GM12873 (cell line): ENCODE results near the gene FTSJ3.

Experiments
- TF ChIP-seq, protein P1 (sequence below): IDR thresholded peaks from 2 replicates; pipeline ENCODE4 v1.5.1; 2012; ENCODE audit warnings: low read depth, mild to moderate bottlenecking, moderate library complexity, low read length, control low read depth; ENCODE audit not compliant: insufficient read depth; ENCODE audit errors: missing control alignments

The FTSJ3 gene

DNA sequence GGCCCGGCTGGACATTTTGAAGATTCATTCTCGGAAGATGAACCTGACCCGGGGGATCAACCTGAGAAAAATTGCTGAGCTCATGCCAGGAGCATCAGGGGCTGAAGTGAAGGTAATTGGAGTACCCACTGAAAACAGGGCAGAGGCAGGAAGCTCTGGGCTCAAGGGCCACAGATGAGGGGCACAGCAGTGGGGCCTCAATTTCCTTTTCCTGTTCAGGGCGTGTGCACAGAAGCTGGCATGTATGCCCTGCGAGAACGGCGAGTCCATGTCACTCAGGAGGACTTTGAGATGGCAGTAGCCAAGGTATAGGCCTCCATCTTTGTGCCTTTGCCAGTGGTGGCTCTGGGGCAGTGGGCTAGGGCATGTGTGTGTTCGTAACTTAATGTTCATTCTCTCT is 4.0 kb upstream of the FTSJ3 start:
- TF ChIP-seq, protein P1, sequence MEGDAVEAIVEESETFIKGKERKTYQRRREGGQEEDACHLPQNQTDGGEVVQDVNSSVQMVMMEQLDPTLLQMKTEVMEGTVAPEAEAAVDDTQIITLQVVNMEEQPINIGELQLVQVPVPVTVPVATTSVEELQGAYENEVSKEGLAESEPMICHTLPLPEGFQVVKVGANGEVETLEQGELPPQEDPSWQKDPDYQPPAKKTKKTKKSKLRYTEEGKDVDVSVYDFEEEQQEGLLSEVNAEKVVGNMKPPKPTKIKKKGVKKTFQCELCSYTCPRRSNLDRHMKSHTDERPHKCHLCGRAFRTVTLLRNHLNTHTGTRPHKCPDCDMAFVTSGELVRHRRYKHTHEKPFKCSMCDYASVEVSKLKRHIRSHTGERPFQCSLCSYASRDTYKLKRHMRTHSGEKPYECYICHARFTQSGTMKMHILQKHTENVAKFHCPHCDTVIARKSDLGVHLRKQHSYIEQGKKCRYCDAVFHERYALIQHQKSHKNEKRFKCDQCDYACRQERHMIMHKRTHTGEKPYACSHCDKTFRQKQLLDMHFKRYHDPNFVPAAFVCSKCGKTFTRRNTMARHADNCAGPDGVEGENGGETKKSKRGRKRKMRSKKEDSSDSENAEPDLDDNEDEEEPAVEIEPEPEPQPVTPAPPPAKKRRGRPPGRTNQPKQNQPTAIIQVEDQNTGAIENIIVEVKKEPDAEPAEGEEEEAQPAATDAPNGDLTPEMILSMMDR: no peak

DNA sequence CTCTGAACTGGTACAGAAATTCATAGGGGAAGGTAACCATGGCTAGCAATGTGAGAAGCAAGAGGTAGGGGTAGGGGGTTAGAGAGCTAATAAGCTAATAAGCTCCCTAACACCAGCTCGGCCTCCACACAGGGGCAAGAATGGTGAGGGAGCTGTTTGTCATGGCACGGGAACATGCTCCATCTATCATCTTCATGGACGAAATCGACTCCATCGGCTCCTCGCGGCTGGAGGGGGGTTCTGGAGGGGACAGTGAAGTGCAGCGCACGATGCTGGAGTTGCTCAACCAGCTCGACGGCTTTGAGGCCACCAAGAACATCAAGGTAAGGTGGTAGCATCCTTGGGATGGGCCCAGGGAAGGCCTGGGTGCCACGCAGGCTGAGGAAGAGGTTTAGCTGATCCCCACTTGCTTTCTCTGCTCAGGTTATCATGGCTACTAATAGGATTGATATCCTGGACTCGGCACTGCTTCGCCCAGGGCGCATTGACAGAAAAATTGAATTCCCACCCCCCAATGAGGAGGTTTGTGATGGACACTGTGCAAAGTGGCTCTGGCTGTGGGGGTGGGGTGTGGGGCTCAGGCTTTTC is 3.5 kb upstream of the FTSJ3 start:
- TF ChIP-seq, protein P1: no peak

DNA sequence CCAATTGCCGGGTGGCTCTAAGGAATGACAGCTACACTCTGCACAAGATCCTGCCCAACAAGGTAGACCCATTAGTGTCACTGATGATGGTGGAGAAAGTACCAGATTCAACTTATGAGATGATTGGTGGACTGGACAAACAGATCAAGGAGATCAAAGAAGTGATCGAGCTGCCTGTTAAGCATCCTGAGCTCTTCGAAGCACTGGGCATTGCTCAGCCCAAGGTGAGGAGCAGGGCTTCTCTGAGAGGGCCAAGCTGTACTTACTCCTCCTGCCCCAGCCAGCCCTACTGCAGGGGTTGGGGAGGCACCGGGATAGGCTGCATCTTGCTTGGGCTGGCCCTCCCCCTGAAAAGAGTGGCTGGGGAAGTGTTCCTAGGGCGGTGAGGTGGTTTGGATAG is 2.8 kb upstream of the FTSJ3 start:
- TF ChIP-seq, protein P1: no peak

DNA sequence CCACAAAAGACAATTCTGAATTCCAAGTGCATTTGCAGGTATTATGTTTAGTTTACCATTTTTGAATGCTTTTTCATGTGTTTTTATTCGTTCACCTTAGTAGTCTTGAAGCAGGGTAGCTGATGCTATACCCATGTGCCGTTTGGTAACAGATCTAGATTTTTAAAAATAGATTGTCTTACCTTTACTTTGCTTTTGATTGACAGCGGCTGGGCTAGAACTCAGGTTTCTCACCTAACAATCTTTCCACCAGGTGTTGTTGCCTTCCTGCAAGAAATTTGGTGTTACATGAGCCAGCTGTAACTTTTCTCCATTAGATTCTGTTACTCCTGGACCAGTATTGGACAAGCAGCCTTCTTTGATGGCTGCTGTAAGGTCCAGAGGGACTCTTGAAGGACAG is 1.5 kb upstream of the FTSJ3 start:
- TF ChIP-seq, protein P1: no peak

DNA sequence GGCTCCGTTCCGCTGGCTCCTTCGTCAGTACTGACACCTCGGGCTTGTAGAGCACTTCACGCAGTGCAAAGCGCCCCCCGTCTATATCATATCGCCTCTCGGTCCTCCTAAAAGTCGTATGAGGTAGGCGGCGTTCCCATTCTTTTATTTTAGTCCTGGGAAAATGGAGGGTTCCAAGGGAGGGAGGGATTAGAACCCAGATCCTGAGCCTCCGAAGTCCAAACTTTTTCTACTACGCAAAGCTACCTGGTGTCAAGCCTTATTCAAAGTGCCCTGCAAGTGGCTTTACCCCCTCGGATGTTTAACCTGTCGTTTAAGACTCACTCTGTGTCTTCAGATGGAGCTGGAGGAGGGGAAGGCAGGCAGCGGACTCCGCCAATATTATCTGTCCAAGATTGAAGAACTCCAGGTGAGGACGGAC is 348 bp upstream of the FTSJ3 start:
- TF ChIP-seq, protein P1: no peak

DNA sequence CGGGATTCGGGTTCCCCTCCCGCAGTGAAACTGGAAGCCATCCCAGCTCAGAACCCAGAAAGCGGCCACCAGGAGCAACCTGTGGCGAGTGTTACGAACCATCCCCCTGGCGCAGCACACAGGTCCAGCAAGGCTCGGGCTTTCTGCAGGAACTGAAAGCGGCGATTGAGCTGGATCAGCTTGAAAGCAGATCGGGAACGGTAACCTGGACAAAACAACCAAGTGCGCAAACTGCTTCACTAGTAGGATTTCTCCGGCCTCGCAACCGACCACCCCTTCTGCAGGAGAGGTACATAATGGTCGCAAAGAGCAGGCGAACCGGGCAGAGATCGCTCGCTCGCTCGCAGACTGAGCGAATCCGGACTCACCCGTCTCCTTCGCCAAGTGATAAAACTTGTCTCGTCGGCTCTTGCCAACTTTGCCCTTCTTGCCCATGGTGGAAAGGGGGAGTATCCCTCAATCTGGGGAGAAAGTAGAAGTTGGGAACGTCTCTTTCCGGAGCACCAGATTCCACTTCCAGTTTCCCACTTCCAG is 928 bp downstream of the FTSJ3 start:
- TF ChIP-seq, protein P1: no peak

DNA sequence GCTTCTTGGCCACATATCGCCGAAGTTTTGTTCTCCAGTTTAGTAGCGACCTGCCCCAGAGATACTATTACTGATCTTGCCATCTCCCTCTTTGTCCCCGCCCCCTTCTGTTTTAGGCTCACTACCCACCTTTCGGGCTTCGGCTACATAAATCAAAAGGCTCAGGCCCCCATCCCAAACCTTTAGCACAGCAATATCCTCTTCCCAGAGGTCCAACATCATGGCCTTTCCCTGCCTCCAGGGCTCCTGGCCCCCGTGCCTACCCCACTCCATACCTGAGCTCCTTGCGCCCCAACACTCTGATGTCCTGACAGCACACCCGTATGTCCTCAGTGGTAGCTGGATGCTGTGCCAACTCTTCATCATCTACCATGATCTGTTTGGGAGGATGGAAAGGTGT is 3.1 kb downstream of the FTSJ3 start:
- TF ChIP-seq, protein P1: no peak
